HEK293 (cell line): Measurements from ENCODE around the gene KCNMA1.

ENCODE experiments used
- KLF1 ChIP-seq: fragments of 450-650 bp; formaldehyde crosslinking; IDR thresholded peaks from 2 replicates; pipeline ENCODE4 v1.5.1; 2016; ENCODE audit warnings: missing biosample characterization, missing genetic modification characterization
- TCF7L2 ChIP-seq: IDR thresholded peaks from 2 replicates; pipeline ENCODE4 v1.6.1; 2011; ENCODE audit warnings: low read depth, mild to moderate bottlenecking, inconsistent platforms, low read length, moderate library complexity, borderline replicate concordance
- TF ChIP-seq, protein P1 (sequence below): fragments of 450-650 bp; formaldehyde crosslinking; IDR thresholded peaks from 2 replicates; pipeline ENCODE4 v1.5.1; 2016; ENCODE audit warnings: missing biosample characterization, missing genetic modification characterization
- TF ChIP-seq, protein P2 (sequence below): fragments of 450-650 bp; formaldehyde crosslinking; IDR thresholded peaks from 2 replicates; pipeline ENCODE4 v1.5.1; 2016; ENCODE audit warnings: missing biosample characterization, missing genetic modification characterization

DNA sequence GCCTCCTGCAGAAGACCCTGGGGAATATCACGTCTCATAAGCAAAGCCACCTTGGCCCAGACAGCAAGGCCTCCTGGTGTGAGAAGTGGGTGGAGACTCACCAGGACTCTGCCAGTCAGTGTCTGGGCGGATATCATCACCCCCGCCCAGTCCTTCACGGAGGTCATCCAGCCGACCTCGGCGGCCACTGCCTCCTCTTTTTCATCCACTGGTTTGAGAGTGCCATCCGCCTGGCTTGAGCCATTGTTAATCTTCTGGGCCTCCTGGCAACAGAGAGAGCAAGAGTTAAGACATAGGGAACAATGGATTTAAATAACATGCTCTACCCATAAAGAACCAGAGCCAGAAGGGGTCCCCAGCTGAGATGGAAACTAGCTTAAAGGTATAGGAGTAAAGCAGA is 233.8 kb downstream of the KCNMA1 start:
- TF ChIP-seq KLF1 (tag by site-specific recombination), result no peak
- no peak for TF ChIP-seq TCF7L2
- TF ChIP-seq, protein P1, sequence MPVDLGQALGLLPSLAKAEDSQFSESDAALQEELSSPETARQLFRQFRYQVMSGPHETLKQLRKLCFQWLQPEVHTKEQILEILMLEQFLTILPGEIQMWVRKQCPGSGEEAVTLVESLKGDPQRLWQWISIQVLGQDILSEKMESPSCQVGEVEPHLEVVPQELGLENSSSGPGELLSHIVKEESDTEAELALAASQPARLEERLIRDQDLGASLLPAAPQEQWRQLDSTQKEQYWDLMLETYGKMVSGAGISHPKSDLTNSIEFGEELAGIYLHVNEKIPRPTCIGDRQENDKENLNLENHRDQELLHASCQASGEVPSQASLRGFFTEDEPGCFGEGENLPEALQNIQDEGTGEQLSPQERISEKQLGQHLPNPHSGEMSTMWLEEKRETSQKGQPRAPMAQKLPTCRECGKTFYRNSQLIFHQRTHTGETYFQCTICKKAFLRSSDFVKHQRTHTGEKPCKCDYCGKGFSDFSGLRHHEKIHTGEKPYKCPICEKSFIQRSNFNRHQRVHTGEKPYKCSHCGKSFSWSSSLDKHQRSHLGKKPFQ (tag by site-specific recombination), result no peak
- TF ChIP-seq, protein P2, sequence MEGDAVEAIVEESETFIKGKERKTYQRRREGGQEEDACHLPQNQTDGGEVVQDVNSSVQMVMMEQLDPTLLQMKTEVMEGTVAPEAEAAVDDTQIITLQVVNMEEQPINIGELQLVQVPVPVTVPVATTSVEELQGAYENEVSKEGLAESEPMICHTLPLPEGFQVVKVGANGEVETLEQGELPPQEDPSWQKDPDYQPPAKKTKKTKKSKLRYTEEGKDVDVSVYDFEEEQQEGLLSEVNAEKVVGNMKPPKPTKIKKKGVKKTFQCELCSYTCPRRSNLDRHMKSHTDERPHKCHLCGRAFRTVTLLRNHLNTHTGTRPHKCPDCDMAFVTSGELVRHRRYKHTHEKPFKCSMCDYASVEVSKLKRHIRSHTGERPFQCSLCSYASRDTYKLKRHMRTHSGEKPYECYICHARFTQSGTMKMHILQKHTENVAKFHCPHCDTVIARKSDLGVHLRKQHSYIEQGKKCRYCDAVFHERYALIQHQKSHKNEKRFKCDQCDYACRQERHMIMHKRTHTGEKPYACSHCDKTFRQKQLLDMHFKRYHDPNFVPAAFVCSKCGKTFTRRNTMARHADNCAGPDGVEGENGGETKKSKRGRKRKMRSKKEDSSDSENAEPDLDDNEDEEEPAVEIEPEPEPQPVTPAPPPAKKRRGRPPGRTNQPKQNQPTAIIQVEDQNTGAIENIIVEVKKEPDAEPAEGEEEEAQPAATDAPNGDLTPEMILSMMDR (tag by site-specific recombination), result no peak
